NAMALWA (cell line): ENCODE data around the gene PRKAB2.
"Not testable (repeated sequence)": the region's sequence is repeated elsewhere in the genome, so short reads cannot be mapped to it uniquely, and the experiment has no call there.

Experiments used
- DNase-seq: peaks from one replicate; pipeline ENCODE4 v3.0.0-alpha.2; 2015; ENCODE audit warnings: low spot score

PRKAB2 gene

DNA sequence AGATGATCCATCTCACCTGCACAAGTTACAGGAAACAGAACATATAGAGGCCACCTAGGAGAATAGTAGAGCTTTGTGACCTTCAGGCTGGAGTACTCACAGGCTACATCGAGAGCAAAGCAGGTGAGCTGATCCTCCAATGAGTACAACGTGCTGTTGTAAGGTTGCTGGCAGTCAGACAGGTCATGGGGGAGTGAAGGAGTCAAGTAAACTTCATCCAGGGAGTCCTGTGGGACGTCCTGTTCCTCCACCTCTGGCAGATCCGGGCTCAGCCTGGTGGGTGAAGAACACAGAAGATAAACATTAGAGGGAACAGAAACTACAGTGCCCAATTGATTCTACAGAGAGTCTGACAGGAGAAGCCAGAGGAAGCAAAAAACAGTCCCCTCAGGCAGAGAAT, 62.5 kb downstream of the PRKAB2 start:
- DNase-seq = no peak

DNA sequence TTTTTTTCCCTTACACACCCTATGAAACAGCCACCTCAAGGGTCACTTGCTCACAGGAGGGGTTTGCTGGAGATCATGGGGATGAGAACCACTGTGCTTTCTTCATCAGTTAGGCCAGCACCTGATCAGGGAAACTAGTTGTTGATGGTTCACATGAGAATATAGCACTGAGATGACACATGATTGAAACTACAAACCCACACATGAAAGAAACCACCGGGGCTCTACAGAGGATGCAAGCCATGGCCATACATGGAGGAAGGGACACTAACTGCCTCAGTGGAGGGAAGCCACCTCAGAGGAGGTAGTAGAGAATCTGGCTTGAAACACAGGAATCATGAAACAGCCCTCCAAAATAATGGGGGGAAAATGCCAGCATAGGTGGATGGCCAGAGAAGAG, 63.2 kb downstream of the PRKAB2 start:
- no peak for DNase-seq

- not testable (repeated sequence) for DNase-seq
Observed at GRCh38 chr1:147106407-147106881, 65.8 kb downstream of the PRKAB2 start.

DNA sequence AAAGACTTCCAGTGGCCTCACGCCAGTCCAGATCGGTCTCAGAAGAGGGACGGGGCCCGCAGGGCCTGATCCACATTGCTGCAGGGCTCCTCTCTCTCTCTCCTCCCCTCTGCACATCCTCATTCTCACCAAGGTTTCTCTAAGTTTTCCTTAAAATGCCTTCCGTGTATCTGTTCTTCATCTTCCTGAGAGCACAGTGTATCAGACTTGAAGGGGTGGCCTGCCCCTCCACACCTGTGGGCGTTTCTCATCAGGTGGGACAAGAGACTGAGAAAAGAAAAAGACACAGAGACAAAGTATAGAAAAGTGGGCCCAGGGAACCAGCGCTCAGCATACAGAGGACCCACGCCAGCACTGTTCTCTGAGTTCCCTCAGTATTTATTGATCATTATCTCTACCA, 66.4 kb downstream of the PRKAB2 start:
- DNase-seq = no peak
